Uterus (tissue), 4 donors: ENCODE measurements around the gene ZFR. TPM values are rescaled to one million over a fixed set of nuclear protein-coding genes. Genes with fewer than 3 reads are reported as not detected.

Experiments used
- DNase-seq, 2 donors: peaks; one replicate each; pipeline ENCODE4 v3.0.0-alpha.2; 2019 to 2020
- H3K27ac ChIP-seq, 2 donors: fragments of 200-600 bp; sonication (generic); 1 replicate in 1 of 2; 2 replicates in 1 of 2; pipeline ENCODE4 v1.5.1; 2016 to 2018
- H3K27me3 ChIP-seq, 2 donors: fragments of 200-600 bp; sonication (generic); one replicate each; pipeline ENCODE4 v1.5.1; 2018 to 2019; ENCODE audit warnings: control low read depth in 1 of 2
- H3K36me3 ChIP-seq, 2 donors: fragments of 200-600 bp; sonication (generic); one replicate each; pipeline ENCODE4 v1.5.1; 2019; ENCODE audit warnings: control low read depth in 1 of 2
- H3K4me1 ChIP-seq, 2 donors: fragments of 200-600 bp; sonication (generic); one replicate each; pipeline ENCODE4 v1.5.1; 2018 to 2019; ENCODE audit warnings: control low read depth in 1 of 2
- H3K4me3 ChIP-seq, 2 donors: fragments of 200-600 bp; sonication (generic); 1 replicate in 1 of 2; 2 replicates in 1 of 2; pipeline ENCODE4 v1.5.1; 2018 to 2019; ENCODE audit warnings: mild to moderate bottlenecking in 1 of 2
- H3K9me3 ChIP-seq, 2 donors: fragments of 200-600 bp; sonication (generic); one replicate each; pipeline ENCODE4 v1.5.1; 2019; ENCODE audit warnings: control low read depth in 1 of 2
- CTCF ChIP-seq, 4 experiments: fragments of 200-600 bp in 2 of 4; fragments of 450-650 bp in 2 of 4; sonication (generic) in 2 of 4; IDR thresholded peaks; one replicate each; pipeline ENCODE4 v1.5.1; 2016 to 2019; ENCODE audit warnings: antibody characterized with exemption in 4 of 4, mild to moderate bottlenecking in 2 of 4, moderate library complexity in 1 of 4
- POLR2A ChIP-seq, 2 donors: fragments of 450-650 bp; IDR thresholded peaks; one replicate each; pipeline ENCODE4 v1.6.1; 2016; ENCODE audit warnings: antibody characterized with exemption in 2 of 2, mild to moderate bottlenecking in 1 of 2, moderate library complexity in 1 of 2
- intact Hi-C: fragments of 100-400 bp; cut with DNase I; formaldehyde crosslinking; loops from one replicate; pipeline ENCODE4 v1.15.1; 2023; ENCODE audit warnings: low total_unique reads
- total RNA-seq, 4 donors: library from RNA; depleted of rRNA in 3 of 4; stranded (reverse); fragments of >200 nt in 3 of 4; gene quantifications; one replicate each; pipeline versions ENCODE4 v1.1.0 to v1.2.4, GENCODE V29; 2014 to 2023
- donor health status: DM: yes; HTN: yes; CAD: no.

The ZFR gene
- total RNA-seq, 4 donors from 2014 or later, result 54.1 to 108 (median 72.5) TPM

GRCh38 chr5:32346869-32347268, 97.7 kb downstream of the ZFR start:
- DNase-seq, result no peak
- Histone ChIP-seq H3K36me3 (no peaks in the 10 kb centered on the region), H3K27me3 (no peaks in the 10 kb centered on the region), H3K4me1 (no peaks in the 10 kb centered on the region), H3K4me3 (no peak overlapping the region), H3K27ac (no peak overlapping the region), H3K9me3 (no peaks in the 10 kb centered on the region)
- no peak for TF ChIP-seq POLR2A (IDR thresholded peaks at IDR 0.05)
- TF ChIP-seq CTCF (IDR thresholded peaks at IDR 0.05), result no peak
- intact Hi-C loops, result no loop called here

GRCh38 chr5:32343058-32343672, 101.4 kb downstream of the ZFR start:
- intact Hi-C loops, result no loop called here
- no peaks in the 10 kb centered on the region for H3K27me3 ChIP-seq
- H3K4me1 ChIP-seq, result no peaks in the 10 kb centered on the region
- DNase-seq, result no peak
- H3K4me3 ChIP-seq, result no peak overlapping the region
- TF ChIP-seq CTCF (IDR thresholded peaks at IDR 0.05) (no peak), POLR2A (IDR thresholded peaks at IDR 0.05) (no peak)
- no peak overlapping the region for H3K27ac ChIP-seq
- H3K9me3 ChIP-seq, result no peaks in the 10 kb centered on the region
- no peaks in the 10 kb centered on the region for H3K36me3 ChIP-seq

GRCh38 chr5:32342656-32343055, 101.9 kb downstream of the ZFR start:
- Histone ChIP-seq H3K4me3 (no peak overlapping the region), H3K9me3 (no peaks in the 10 kb centered on the region), H3K36me3 (no peaks in the 10 kb centered on the region), H3K27me3 (no peaks in the 10 kb centered on the region), H3K4me1 (no peaks in the 10 kb centered on the region), H3K27ac (no peak overlapping the region)
- no peak for TF ChIP-seq CTCF (IDR thresholded peaks at IDR 0.05)
- TF ChIP-seq POLR2A (IDR thresholded peaks at IDR 0.05), result no peak
- no peak for DNase-seq
- intact Hi-C loops, result no loop called here

GRCh38 chr5:32339878-32340277, 104.7 kb downstream of the ZFR start:
- H3K36me3 ChIP-seq, result no peaks in the 10 kb centered on the region
- H3K4me3 ChIP-seq, result no peak overlapping the region
- no peak for DNase-seq
- no peaks in the 10 kb centered on the region for H3K4me1 ChIP-seq
- H3K9me3 ChIP-seq, result no peaks in the 10 kb centered on the region
- intact Hi-C loops, result no loop called here
- TF ChIP-seq CTCF (IDR thresholded peaks at IDR 0.05) (no peak), POLR2A (IDR thresholded peaks at IDR 0.05) (no peak)
- no peak overlapping the region for H3K27ac ChIP-seq
- no peaks in the 10 kb centered on the region for H3K27me3 ChIP-seq

- intact Hi-C loops, result no loop called here
- Histone ChIP-seq H3K27ac (no peak overlapping the region), H3K36me3 (no peaks in the 10 kb centered on the region), H3K9me3 (no peaks in the 10 kb centered on the region), H3K27me3 (no peaks in the 10 kb centered on the region), H3K4me3 (no peak overlapping the region), H3K4me1 (no peaks in the 10 kb centered on the region)
- TF ChIP-seq CTCF (IDR thresholded peaks at IDR 0.05), result no peak
- no peak for TF ChIP-seq POLR2A (IDR thresholded peaks at IDR 0.05)
- DNase-seq, result no peak
Observed at GRCh38 chr5:32339198-32339597, 105.3 kb downstream of the ZFR start.
